Activated T-helper 1 cell treated with anti-CD3 and anti-CD28 coated beads, Interleukin-12 subunit alpha, Interleukin-12 subunit beta, Interleukin-2, Interleukin-4 antibody, amounts not matched to agents 30 ng/mL and 10 ng/mL and 1 ng/mL, durations not matched to agents 14 hours and 24 hours and 36 hours (primary cell): ENCODE data around the gene ATP6V0D1. TPM values are rescaled to one million over a fixed set of nuclear protein-coding genes. Genes with fewer than 3 reads are reported as not detected.

Experiments
- DNase-seq: peaks from one replicate; pipeline ENCODE4 v3.0.0; 2021; ENCODE audit warnings: low spot score
- H3K27ac Mint-ChIP-seq: one replicate; pipeline ENCODE4 v1.8.0; 2021; ENCODE audit warnings: mild to moderate bottlenecking, mixed read lengths
- H3K27me3 Mint-ChIP-seq: one replicate; pipeline ENCODE4 v1.8.0; 2022; ENCODE audit warnings: mild to moderate bottlenecking, moderate library complexity, mixed read lengths; ENCODE audit not compliant: insufficient read depth
- H3K36me3 Mint-ChIP-seq: one replicate; pipeline ENCODE4 v1.8.0; 2021; ENCODE audit warnings: low read depth, mixed read lengths
- H3K4me1 Mint-ChIP-seq: one replicate; pipeline ENCODE4 v1.8.0; 2021; ENCODE audit warnings: low read depth, mixed read lengths
- H3K4me3 Mint-ChIP-seq: one replicate; pipeline ENCODE4 v1.8.0; 2021; ENCODE audit warnings: mild to moderate bottlenecking, moderate library complexity, mixed read lengths
- H3K9me3 Mint-ChIP-seq: one replicate; pipeline ENCODE4 v1.8.0; 2021; ENCODE audit warnings: mixed read lengths
- intact Hi-C: fragments of 100-400 bp; cut with micrococcal nuclease; formaldehyde crosslinking; loops from one replicate; pipeline ENCODE4 v1.15.1; 2024
- total RNA-seq: library from RNA; stranded (reverse); gene quantifications from 2 replicates; pipeline ENCODE4 v1.2.3, GENCODE V29; 2022

Gene ATP6V0D1
- total RNA-seq, 1 donor from 2014 or later, result 37.7 TPM

GRCh38 chr16:67409631-67410030 lies 71.3 kb downstream of the ATP6V0D1 start:
- H3K27me3 Mint-ChIP-seq, result peaks cover 16% of the 10 kb centered on the region
- H3K9me3 Mint-ChIP-seq, result no peaks in the 10 kb centered on the region
- intact Hi-C loops, result no loop called here
- no peaks in the 10 kb centered on the region for H3K4me1 Mint-ChIP-seq
- no peak overlapping the region for H3K27ac Mint-ChIP-seq
- no peak for DNase-seq
- H3K4me3 Mint-ChIP-seq, result no peak overlapping the region
- no peaks in the 10 kb centered on the region for H3K36me3 Mint-ChIP-seq

DNA sequence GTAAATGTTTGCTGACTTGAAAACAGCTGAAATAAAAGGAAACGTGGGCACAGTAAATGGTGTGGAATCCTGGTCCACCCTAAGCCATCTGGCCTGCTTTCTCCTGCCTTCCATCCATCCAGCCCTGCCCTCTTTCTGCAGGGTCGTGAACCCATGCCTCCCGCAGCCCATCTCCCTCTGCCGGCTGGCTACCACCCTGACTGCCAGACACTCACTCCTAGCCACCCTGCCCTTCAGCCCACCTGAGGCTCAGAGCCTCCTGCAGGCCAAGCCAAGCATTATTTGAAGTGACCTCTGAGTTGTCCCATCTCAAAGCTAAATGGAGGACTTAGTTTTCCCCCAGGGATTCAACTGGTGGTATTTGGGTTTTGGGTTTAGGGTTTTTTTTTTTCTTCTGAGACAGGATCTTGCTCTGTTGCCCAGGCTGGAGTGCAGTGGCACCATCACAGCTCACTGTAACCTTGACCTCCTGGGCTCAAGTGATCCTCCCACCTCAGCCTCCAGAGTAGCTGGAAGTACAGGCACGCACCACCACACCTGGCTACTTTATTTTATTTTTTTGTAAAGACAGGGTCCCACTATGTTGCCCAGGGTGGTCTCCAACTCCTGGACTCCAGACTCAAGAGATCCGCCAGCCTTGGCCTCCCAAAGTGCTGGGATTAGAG lies 73.0 kb downstream of the ATP6V0D1 start:
- Mint-ChIP-seq H3K9me3 (no peaks in the 10 kb centered on the region), H3K4me3 (no peak overlapping the region), H3K27ac (no peak overlapping the region), H3K36me3 (no peaks in the 10 kb centered on the region), H3K4me1 (no peaks in the 10 kb centered on the region), H3K27me3 (peaks cover 7% of the 10 kb centered on the region)
- no peak for DNase-seq
- intact Hi-C loops, result no loop called here

DNA sequence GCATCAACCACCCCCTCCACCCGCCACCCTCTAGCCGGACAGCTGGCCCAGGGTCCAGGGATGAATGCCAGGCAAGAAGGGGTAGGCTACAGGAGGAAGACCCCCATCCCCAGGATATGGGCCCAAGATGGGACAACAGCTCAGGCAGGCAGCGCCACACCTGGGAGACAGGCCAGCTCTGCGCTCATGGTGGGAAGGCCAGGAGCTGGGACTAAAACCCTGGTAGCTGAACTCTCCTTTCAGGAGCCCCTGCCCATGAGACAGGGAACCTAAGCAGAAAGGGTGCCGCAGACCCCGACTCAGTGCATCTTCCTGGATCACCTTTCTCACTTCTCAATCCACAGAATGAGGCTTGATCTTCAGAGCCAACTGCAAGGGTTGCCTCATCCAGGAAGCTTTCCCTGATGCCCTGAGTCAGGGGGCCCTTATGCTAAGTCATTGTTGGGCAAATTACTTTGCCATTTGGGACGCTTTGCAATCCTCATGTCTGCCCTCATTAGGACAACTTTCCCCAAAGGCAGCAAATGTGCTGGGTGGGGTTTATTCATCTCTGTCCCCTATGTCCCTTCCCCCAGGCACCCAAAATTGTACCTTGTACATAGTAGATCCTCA lies 73.7 kb downstream of the ATP6V0D1 start:
- Mint-ChIP-seq H3K27ac (no peak overlapping the region), H3K4me3 (no peak overlapping the region), H3K27me3 (peaks cover 9% of the 10 kb centered on the region), H3K9me3 (no peaks in the 10 kb centered on the region), H3K4me1 (no peaks in the 10 kb centered on the region), H3K36me3 (no peaks in the 10 kb centered on the region)
- intact Hi-C loops, result no loop called here
- DNase-seq, result no peak

DNA sequence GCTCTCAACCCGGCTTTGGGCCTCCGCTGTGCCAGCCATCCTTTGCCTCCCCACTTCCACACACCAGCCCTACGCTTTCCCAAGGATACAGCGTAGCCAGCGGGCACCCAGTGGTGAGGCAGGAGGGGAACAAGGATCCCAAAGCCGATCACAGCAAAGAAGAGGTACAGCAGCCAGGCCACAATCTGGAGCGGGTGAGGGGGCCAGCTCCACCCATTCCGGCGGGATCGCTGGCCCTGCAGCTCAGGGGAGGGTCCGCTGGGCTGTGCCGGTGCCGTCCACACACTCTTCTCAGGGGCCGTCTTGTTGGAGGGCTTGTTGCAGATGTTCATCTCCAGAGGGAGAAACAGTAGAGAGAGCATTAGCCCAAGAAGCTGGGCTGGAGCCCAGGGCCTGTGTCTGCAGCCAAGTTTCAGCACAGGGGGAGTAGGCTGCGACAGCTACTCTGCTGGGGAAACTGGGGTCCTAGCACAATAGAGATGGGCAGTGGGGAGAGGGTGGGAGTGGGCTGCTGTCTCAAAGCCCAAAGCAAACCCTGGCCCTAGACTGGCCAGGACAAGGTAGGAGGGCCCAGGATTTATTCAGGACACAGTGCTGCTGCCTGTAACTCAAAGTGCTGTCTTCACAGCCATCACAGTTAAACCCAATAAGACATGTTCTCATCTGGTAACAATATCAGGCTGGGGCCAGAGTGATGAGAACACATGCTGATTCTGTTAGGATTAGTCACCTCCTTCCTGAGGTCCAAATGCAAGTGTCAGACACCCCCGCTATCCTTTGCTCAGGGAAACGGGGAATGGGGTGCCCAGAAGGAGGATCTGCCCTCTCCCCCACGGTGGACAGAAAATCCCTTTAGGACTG lies 74.6 kb downstream of the ATP6V0D1 start:
- H3K27me3 Mint-ChIP-seq, result peaks cover 14% of the 10 kb centered on the region
- intact Hi-C loops, result no loop called here
- no peak overlapping the region for H3K27ac Mint-ChIP-seq
- H3K36me3 Mint-ChIP-seq, result no peaks in the 10 kb centered on the region
- DNase-seq, result no peak
- no peak overlapping the region for H3K4me3 Mint-ChIP-seq
- no peaks in the 10 kb centered on the region for H3K9me3 Mint-ChIP-seq
- H3K4me1 Mint-ChIP-seq, result no peaks in the 10 kb centered on the region

DNA sequence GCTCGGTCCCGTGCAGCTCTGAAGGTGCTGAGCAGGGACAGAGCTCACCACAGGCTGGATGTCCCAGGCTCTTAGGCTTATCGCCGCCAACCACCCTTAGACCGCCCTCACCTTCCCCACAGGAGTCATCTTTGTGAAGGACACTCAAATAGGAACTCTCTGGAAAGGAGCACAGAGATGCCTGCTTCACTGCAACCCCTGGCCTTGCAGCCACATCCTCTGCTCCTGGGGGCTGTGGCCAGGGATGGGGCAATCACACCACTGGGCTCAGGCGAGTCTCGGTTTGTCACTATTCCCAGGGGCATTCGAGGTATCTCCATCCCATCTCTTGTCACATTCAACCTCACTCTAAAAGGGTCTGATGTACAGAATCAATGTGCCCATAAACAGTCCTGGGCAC lies 75.6 kb downstream of the ATP6V0D1 start:
- peaks cover 15% of the 10 kb centered on the region for H3K27me3 Mint-ChIP-seq
- H3K4me3 Mint-ChIP-seq, result no peak overlapping the region
- no peaks in the 10 kb centered on the region for H3K9me3 Mint-ChIP-seq

DNA sequence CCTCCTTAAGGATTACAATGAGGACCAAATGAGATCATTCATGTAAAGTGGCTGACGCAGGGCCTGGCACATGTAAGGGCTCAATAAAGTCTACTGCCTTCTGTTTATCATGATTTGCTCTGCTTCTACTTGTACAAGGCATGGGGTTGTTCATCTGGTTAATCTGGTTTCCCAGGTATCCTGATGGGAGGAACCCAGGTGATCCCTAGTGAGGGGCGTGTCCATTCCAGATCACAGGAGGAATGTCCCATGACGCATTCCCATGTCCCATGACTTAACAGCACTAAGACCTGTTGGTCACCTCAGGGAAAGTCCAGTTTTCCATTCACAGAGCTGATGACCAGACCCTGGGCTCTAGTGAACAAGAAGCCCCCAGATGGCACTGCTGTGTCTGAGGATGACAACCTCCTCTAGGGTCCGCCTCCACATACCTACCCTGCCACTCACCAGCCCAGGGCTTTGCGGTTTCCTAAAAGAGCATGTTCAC lies 76.2 kb downstream of the ATP6V0D1 start:
- Mint-ChIP-seq H3K4me1 (no peaks in the 10 kb centered on the region), H3K27me3 (peaks cover 15% of the 10 kb centered on the region), H3K27ac (peak overlapping the region; percentile 46), H3K4me3 (no peak overlapping the region), H3K36me3 (no peaks in the 10 kb centered on the region), H3K9me3 (no peaks in the 10 kb centered on the region)
- intact Hi-C loops, result no loop called here
- no peak for DNase-seq

More for the DNA sequence above, 75.6 kb downstream of the ATP6V0D1 start:
- Mint-ChIP-seq H3K27ac (no peak overlapping the region), H3K36me3 (no peaks in the 10 kb centered on the region), H3K4me1 (no peaks in the 10 kb centered on the region)
- intact Hi-C loops, result no loop called here
- DNase-seq, result no peak

DNA sequence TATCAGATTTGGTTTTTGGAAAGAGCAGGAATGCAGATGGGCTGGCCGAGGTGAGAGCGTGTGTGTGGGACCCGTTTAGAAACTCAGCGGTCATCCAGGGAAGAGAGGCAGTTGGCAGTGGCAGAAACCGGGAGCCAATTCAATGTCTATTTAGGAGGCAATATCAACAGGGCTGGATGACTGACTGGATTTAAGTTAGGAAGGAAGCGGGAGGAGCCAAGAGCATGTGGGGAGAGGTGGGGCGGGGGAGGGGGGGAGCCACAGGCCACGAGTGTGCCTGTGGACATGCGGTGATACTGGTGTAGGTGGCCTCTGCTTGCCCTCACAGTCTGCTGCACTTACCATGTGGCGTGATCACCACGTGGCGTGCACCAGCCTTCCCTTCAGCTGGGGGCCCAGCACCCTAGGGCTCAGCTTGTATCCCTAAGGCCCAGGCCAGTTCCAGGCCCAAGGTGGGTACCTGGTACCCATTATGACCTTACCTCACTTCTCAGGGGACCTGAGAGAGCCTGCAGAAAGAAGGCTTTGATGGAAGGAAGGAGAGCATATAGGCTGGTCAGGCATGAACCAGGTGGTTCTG lies 76.9 kb downstream of the ATP6V0D1 start:
- Mint-ChIP-seq H3K4me1 (no peaks in the 10 kb centered on the region), H3K27me3 (peaks cover 15% of the 10 kb centered on the region), H3K4me3 (no peak overlapping the region), H3K27ac (no peak overlapping the region), H3K36me3 (no peaks in the 10 kb centered on the region), H3K9me3 (no peaks in the 10 kb centered on the region)
- intact Hi-C loops, result no loop called here
- DNase-seq, result no peak

GRCh38 chr16:67400901-67401300 lies 80.1 kb downstream of the ATP6V0D1 start:
- H3K9me3 Mint-ChIP-seq, result no peaks in the 10 kb centered on the region
- no peaks in the 10 kb centered on the region for H3K4me1 Mint-ChIP-seq
- no peaks in the 10 kb centered on the region for H3K36me3 Mint-ChIP-seq
- H3K27ac Mint-ChIP-seq, result no peak overlapping the region
- H3K4me3 Mint-ChIP-seq, result no peak overlapping the region
- H3K27me3 Mint-ChIP-seq, result peaks cover 15% of the 10 kb centered on the region
- intact Hi-C loops, result no loop called here
- DNase-seq, result no peak

GRCh38 chr16:67399749-67400704 lies 80.9 kb downstream of the ATP6V0D1 start:
- intact Hi-C loops, result loop anchor here (1.0 kb wide), 2 partner anchors 121 to 140 kb away; partner anchors contain the start of gene PLEKHG4
- Mint-ChIP-seq H3K4me3 (no peak overlapping the region), H3K9me3 (no peaks in the 10 kb centered on the region), H3K27me3 (peaks cover 24% of the 10 kb centered on the region), H3K4me1 (no peaks in the 10 kb centered on the region), H3K27ac (no peak overlapping the region), H3K36me3 (no peaks in the 10 kb centered on the region)
- DNase-seq, result no peak

- no peak overlapping the region for H3K4me3 Mint-ChIP-seq
- peaks cover 1% of the 10 kb centered on the region for H3K4me1 Mint-ChIP-seq
- no peaks in the 10 kb centered on the region for H3K36me3 Mint-ChIP-seq
- no peaks in the 10 kb centered on the region for H3K9me3 Mint-ChIP-seq
- H3K27me3 Mint-ChIP-seq, result peaks cover 28% of the 10 kb centered on the region
- DNase-seq, result peak; percentile 38
- H3K27ac Mint-ChIP-seq, result no peak overlapping the region
- intact Hi-C loops, result loop anchor here (1.0 kb wide), 2 partner anchors 120 to 139 kb away; partner anchors contain the start of gene PLEKHG4
Observed at GRCh38 chr16:67399218-67399733, 81.7 kb downstream of the ATP6V0D1 start.

DNA sequence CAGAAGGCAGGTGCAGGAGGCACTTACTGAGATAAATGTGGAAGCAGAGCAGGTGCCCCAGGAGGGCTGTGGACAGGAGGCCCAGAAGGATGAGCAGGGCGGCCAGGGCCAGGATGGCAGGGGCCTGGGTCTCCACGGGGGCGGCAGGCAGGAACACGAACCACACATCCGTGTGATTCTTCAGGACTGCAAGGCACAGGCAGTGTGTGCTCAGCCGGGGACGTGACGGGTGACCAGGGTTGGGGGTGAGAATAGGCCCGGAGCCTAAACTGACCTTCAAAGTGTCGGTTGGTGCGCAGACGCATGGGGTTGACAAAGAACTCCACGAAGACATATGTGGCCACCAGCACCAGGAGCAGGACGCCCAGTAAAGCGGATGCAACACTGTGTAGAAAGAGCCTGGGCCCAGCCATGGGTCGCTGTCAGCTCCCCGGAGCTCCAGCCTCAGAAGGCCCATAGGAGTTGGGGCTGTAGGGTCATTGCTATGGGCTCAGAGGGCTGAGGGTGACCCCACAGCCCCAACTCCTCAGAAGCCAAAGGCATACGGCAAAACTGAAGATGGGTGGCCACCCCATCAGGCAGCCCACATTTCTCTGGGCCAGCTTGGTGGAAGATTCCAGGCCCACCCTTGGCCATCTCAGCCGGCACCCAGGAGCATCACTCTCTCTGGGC lies 82.3 kb downstream of the ATP6V0D1 start:
- Mint-ChIP-seq H3K4me1 (peaks cover 6% of the 10 kb centered on the region), H3K4me3 (no peak overlapping the region), H3K36me3 (no peaks in the 10 kb centered on the region), H3K9me3 (no peaks in the 10 kb centered on the region), H3K27ac (no peak overlapping the region), H3K27me3 (peaks cover 34% of the 10 kb centered on the region)
- intact Hi-C loops, result loop anchor here (1.0 kb wide), 2 partner anchors 119 to 138 kb away; partner anchors contain the start of gene PLEKHG4
- DNase-seq, result no peak
